Measurements from ENCODE around the gene ITPRID1.

The ITPRID1 gene

GRCh38 chr7:31692871-31693270, 179.0 kb downstream of the ITPRID1 start:
- Histone ChIP-seq H3F3A (ENCODE audit: low read depth) (no peaks in the 10 kb centered on the region), H4K20me1 (ENCODE audit: insufficient read depth, low read length, poor library complexity, severe bottlenecking) (no peaks in the 10 kb centered on the region), H2AFZ (ENCODE audit: low read length) (no peak overlapping the region), H3K9ac (ENCODE audit: low read depth, low read length, poor library complexity, severe bottlenecking) (no peak overlapping the region), H3K4me1 (ENCODE audit: insufficient read depth, low read length, poor library complexity, severe bottlenecking) (no peaks in the 10 kb centered on the region), H3K9me2 (replicated peaks; ENCODE audit: low read depth, low read length) (no peaks in the 10 kb centered on the region), H3K4me2 (ENCODE audit: low read depth, low read length, poor library complexity, severe bottlenecking) (no peak overlapping the region), H3K4me3 (ENCODE audit: low read length, poor library complexity, severe bottlenecking) (no peak overlapping the region), H3K36me3 (ENCODE audit: insufficient read depth, low read length) (no peaks in the 10 kb centered on the region), H3K79me2 (ENCODE audit: insufficient read depth, low read length) (no peaks in the 10 kb centered on the region), H3K9me3 (ENCODE audit: insufficient read depth, low read depth, low read length) (no peaks in the 10 kb centered on the region), H3K27me3 (ENCODE audit: insufficient read depth, low read length, poor library complexity, severe bottlenecking) (no peaks in the 10 kb centered on the region)
- TF ChIP-seq CTCF (conservative IDR thresholded peaks at IDR 0.05; ENCODE audit: low read length), result no peak
- TF ChIP-seq EZH2phosphoT487 (IDR thresholded peaks at IDR 0.05; ENCODE audit: borderline replicate concordance), result no peak

DNA sequence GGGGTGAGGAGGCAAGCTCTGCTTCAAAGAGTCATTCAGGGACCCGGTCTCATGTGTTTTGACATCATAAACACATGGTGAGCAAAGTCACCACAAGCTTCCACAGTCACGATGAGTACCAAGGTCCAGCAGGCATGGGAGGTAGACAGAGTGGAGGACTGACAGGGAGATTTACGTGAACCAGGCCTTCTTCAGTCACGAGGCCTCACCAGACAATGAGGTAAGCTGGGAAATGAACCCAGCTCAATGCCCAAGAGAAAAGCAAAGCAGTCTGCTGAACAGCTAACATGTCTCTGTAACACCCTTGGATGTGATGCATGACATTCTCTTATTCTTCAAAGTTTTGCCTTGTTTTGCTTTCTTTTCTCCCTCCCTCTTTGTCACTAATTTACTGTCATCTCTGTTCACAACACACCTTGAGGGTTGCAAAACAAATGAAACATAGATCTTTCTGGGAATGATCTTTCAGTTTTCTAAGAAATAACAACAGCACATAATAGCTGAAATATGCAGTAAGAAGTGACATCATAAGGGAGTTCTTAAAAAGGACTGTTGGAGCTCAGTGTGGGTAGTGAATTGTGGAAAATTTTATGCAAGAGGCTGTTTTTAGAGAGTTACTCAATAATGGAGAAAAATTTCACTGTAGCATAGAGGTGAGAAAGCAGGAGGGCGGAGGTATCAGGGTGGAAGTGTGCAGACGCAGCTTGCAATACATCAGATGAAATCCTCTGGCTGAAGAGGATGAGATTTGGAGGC, 182.1 kb downstream of the ITPRID1 start:
- no peaks in the 10 kb centered on the region for H3K27me3 ChIP-seq (ENCODE audit: insufficient read depth, low read length, poor library complexity, severe bottlenecking)
- no peak overlapping the region for H3K9ac ChIP-seq (ENCODE audit: low read depth, low read length, poor library complexity, severe bottlenecking)
- no peak overlapping the region for H2AFZ ChIP-seq (ENCODE audit: low read length)
- H3K4me3 ChIP-seq (ENCODE audit: low read length, poor library complexity, severe bottlenecking), result no peak overlapping the region
- no peaks in the 10 kb centered on the region for H3F3A ChIP-seq (ENCODE audit: low read depth)
- H3K9me2 ChIP-seq (replicated peaks; ENCODE audit: low read depth, low read length), result no peaks in the 10 kb centered on the region
- no peaks in the 10 kb centered on the region for H3K4me1 ChIP-seq (ENCODE audit: insufficient read depth, low read length, poor library complexity, severe bottlenecking)
- TF ChIP-seq EZH2phosphoT487 (IDR thresholded peaks at IDR 0.05; ENCODE audit: borderline replicate concordance) (no peak), CTCF (conservative IDR thresholded peaks at IDR 0.05; ENCODE audit: low read length) (no peak)
- no peaks in the 10 kb centered on the region for H3K79me2 ChIP-seq (ENCODE audit: insufficient read depth, low read length)
- H4K20me1 ChIP-seq (ENCODE audit: insufficient read depth, low read length, poor library complexity, severe bottlenecking), result no peaks in the 10 kb centered on the region
- no peaks in the 10 kb centered on the region for H3K36me3 ChIP-seq (ENCODE audit: insufficient read depth, low read length)
- H3K4me2 ChIP-seq (ENCODE audit: low read depth, low read length, poor library complexity, severe bottlenecking), result no peak overlapping the region
- H3K9me3 ChIP-seq (ENCODE audit: insufficient read depth, low read depth, low read length), result no peaks in the 10 kb centered on the region

GRCh38 chr7:31699050-31699449, 185.2 kb downstream of the ITPRID1 start:
- Histone ChIP-seq H3K27me3 (ENCODE audit: insufficient read depth, low read length, poor library complexity, severe bottlenecking) (no peaks in the 10 kb centered on the region), H2AFZ (ENCODE audit: low read length) (no peak overlapping the region), H4K20me1 (ENCODE audit: insufficient read depth, low read length, poor library complexity, severe bottlenecking) (no peaks in the 10 kb centered on the region), H3K36me3 (ENCODE audit: insufficient read depth, low read length) (no peaks in the 10 kb centered on the region), H3K79me2 (ENCODE audit: insufficient read depth, low read length) (no peaks in the 10 kb centered on the region), H3K4me3 (ENCODE audit: low read length, poor library complexity, severe bottlenecking) (no peak overlapping the region), H3K9me3 (ENCODE audit: insufficient read depth, low read depth, low read length) (no peaks in the 10 kb centered on the region), H3K9ac (ENCODE audit: low read depth, low read length, poor library complexity, severe bottlenecking) (no peak overlapping the region), H3K4me1 (ENCODE audit: insufficient read depth, low read length, poor library complexity, severe bottlenecking) (no peaks in the 10 kb centered on the region), H3K9me2 (replicated peaks; ENCODE audit: low read depth, low read length) (no peaks in the 10 kb centered on the region), H3F3A (ENCODE audit: low read depth) (no peaks in the 10 kb centered on the region), H3K4me2 (ENCODE audit: low read depth, low read length, poor library complexity, severe bottlenecking) (no peak overlapping the region)
- TF ChIP-seq CTCF (conservative IDR thresholded peaks at IDR 0.05; ENCODE audit: low read length), result no peak
- no peak for TF ChIP-seq EZH2phosphoT487 (IDR thresholded peaks at IDR 0.05; ENCODE audit: borderline replicate concordance)
